WI38 (cell line): ENCODE data around the gene PGC.

Experiments used
- H3K4me3 ChIP-seq: 2 replicates; pipeline ENCODE4 v1.5.1; 2011; ENCODE audit warnings: low read depth, mild to moderate bottlenecking, control low read depth, low read length
- TF ChIP-seq, protein P1 (sequence below): IDR thresholded peaks from 2 replicates; pipeline ENCODE4 v1.5.1; 2012; ENCODE audit warnings: low read depth, mild to moderate bottlenecking, control low read depth, low read length

PGC gene

DNA sequence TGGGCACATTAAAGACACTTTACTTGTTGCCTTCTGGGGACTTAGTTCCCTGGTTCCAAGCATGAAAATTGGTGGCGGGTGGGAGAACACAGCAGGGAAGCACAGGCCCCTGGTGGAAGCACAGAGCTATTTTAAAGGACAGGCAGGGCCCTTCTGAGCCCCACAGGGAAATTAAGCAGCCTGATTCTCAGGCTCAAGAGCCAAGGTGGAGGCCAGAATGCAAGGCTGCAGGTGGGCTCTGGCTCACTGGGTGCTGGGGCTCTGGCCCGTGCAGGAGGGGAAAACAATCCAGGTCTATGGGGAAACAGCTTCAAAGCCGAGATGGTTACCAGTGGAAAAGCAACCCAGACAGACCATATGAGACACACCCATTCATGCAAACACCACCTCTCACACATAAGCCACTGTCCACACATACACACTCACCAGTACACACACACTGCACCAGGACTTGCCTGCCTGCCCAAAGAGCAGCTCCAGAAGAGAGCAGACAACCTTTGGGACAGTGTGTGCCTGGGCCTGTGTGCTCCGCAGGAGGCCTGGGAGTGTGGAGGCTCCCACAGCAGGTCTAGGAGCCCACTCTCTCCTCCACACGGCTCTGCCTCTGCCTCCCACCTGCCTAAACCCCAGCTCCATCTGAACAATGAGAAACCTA lies 42.4 kb downstream of the PGC start:
- H3K4me3 ChIP-seq, result no peak overlapping the region
- TF ChIP-seq, protein P1, sequence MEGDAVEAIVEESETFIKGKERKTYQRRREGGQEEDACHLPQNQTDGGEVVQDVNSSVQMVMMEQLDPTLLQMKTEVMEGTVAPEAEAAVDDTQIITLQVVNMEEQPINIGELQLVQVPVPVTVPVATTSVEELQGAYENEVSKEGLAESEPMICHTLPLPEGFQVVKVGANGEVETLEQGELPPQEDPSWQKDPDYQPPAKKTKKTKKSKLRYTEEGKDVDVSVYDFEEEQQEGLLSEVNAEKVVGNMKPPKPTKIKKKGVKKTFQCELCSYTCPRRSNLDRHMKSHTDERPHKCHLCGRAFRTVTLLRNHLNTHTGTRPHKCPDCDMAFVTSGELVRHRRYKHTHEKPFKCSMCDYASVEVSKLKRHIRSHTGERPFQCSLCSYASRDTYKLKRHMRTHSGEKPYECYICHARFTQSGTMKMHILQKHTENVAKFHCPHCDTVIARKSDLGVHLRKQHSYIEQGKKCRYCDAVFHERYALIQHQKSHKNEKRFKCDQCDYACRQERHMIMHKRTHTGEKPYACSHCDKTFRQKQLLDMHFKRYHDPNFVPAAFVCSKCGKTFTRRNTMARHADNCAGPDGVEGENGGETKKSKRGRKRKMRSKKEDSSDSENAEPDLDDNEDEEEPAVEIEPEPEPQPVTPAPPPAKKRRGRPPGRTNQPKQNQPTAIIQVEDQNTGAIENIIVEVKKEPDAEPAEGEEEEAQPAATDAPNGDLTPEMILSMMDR, result no peak

DNA sequence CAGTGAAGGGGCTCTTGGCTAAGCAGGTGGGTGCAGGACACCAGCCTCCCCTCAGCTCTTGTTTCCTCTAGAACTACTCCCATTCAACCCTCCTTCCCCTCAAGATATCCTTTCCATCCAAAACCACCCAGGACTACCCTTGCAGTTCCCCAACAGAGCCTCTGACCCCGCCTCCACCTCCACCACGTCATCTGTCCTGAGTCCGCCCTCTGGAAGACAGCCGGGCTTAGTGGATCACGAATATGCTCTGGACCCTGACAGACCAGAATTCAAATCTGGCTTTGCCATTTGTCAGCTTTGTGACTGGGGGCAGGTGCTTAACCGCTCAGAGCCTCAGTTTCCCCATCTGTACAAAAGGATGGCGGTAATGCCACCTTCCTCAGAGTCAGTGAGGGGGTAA lies 43.2 kb downstream of the PGC start:
- no peak overlapping the region for H3K4me3 ChIP-seq
- TF ChIP-seq, protein P1, result no peak

DNA sequence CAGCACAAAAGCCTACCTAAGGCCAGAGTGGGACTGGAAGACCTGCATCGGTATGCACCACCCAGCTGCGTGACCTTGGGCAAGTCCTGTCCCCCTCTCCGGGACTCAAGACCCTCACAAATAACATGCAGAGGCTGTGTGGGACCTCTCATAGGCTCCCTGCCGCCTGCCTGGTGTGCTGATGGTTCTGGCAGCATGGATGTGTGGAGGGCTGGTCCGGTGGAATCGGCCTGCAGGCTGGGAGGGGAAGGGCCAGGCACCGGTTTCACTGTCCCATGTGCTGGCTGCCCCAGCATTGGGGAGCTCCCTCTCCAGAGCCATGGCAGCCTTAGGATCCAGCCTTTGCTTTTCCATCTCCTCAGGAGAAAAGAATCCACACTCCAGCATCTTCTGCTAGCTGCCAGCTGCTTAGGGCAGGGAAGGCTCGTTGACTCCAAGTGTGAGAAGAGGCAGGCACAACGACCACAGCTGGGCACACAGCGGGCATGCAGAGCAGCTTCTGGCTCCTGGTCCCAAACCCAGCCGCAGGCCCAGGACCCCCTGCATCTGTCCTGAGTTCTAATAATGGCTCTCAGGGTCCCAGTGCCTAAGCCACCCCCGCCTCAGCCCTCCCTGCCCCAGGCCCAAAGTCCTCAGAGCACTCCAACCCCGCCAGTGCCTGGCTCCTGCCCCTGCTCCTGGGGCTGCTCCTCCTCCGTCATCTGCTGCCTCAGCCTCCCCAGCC lies 44.3 kb downstream of the PGC start:
- TF ChIP-seq, protein P1, result no peak
- H3K4me3 ChIP-seq, result no peak overlapping the region

DNA sequence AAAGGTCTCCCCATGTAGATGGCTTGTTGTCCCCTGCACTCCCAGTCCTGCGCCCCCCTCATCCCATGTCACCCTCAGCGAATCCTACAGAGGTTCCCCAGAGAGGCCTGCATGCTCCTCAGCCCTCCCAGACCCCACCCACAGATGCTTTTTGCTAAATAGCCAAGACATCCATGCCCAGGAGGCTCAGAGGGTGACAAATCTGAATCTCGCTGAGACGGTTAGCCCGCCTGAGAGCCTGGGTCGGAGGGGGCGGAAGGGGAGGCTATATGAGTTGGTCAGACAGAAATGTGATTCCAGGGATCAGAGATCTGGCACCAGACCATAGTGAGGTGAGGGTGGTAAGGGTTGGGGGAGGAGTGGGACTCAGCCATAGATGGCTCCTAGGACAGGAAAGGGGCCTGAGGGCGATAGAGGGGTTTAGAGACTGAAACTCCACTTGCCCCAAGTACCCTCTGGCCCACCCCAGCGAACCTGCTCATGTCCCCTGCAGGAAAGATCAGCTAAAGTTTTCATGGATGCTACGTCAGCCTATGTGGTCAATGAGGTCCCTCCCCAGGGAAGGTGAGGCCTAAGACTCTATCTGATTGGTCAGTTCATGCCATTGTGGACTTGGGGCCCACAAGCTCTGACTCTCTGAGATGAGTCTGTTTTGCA lies 45.0 kb downstream of the PGC start:
- H3K4me3 ChIP-seq, result no peak overlapping the region
- TF ChIP-seq, protein P1, result no peak

DNA sequence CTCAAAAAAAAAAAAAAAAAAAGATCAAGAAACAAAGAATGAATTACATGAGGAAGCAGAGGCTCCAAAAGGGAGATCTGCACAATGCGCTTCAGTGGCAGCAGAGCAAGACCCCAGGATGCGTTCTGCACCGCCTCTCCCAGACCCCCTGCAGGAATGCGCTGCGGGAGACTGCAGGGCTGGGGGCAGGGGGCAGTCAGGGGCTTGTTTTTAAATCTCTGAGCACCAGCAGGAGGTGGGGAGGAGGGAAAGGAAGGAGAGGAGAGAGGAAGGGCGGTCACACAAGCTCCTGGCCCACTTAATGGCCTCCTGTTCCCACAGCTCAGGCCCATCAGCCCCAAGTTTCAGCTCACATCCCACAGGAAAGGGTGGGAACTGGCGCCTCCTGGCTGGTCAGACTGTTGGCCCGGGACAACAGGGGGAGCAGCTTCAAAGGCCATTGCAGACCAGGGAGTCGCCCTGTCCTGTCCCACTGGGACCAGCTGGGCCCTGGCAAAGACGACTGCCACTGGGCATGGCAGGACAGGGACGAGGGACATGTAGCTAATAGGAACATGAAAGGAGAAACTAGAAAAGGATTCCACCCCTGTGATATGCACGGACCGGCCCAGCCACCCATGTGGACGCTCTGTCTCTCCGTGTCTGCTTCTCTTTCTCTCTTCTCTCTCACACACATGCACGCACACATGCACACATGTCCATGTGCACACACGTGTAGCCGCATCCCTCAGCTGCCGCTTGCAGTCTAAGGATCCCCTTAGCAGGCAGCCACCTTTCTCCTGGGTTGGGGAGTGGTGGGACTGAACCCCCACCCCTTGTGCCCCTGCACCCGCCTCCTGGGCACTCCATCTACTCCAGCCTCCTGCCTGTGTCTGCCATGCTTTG lies 46.5 kb downstream of the PGC start:
- TF ChIP-seq, protein P1, result no peak
- H3K4me3 ChIP-seq, result no peak overlapping the region

DNA sequence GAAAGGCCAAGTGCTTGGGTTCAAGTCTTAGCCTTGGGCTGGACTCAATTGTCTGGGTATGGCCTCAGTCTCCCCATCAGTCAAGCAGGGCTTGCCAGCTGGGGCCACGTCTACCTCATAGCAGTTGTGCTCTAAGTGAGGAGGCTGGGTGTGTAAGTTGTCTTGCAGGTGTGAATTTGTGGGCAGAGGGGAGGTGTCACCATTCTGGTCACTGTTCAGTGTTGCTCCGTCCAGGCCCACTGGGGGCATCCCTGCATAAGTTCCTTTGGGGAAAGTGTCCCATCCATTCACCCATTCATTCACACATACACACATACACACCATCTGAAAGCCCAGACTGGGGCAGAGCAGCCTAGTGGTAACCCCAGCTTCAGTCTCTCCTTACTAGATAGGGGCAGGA lies 48.1 kb downstream of the PGC start:
- H3K4me3 ChIP-seq, result no peak overlapping the region
- TF ChIP-seq, protein P1, result no peak
